GM18951 (cell line): ENCODE results near the gene SELENBP1.
A peak's percentile ranks its signal among the peaks of the same experiment; 100 is the strongest.
"Not testable (repeated sequence)": the region's sequence is repeated elsewhere in the genome, so short reads cannot be mapped to it uniquely, and the experiment has no call there.

Source experiments
- POLR2A ChIP-seq: IDR thresholded peaks from 4 replicates; pipeline ENCODE4 v1.6.1; 2011; ENCODE audit warnings: mild to moderate bottlenecking; ENCODE audit not compliant: insufficient read length, insufficient read depth; ENCODE audit errors: extremely low read depth
- in situ Hi-C: fragments of 300-500 bp; cut with MboI; formaldehyde crosslinking; loops from one replicate; pipeline ENCODE4 v1.12.0; 2022; ENCODE audit warnings: low sequenced_read_pairs, mixed read lengths, inconsistent platforms; ENCODE audit not compliant: unreplicated experiment

Gene SELENBP1

GRCh38 chr1:151372058-151372934, at the start of gene SELENBP1:
Gene SELENBP1, minus strand, starts transcription at chr1:151372705. Its CDS starts 64 bp downstream, at chr1:151372641.
- in situ Hi-C loops: no loop called here
- TF ChIP-seq POLR2A: no peak

- in situ Hi-C loops: no loop called here
- no peak for TF ChIP-seq POLR2A
Observed at GRCh38 chr1:151419819-151420218, 47.3 kb upstream of the SELENBP1 start.

GRCh38 chr1:151418081-151418480, 45.6 kb upstream of the SELENBP1 start:
- TF ChIP-seq POLR2A: no peak
- in situ Hi-C loops: no loop called here

- TF ChIP-seq POLR2A: no peak
- in situ Hi-C loops: no loop called here
Observed at GRCh38 chr1:151416231-151416630, 43.7 kb upstream of the SELENBP1 start.

- no peak for TF ChIP-seq POLR2A
- in situ Hi-C loops: no loop called here
Observed at GRCh38 chr1:151411884-151412283, 39.4 kb upstream of the SELENBP1 start.

- no peak for TF ChIP-seq POLR2A
- in situ Hi-C loops: no loop called here
Observed at GRCh38 chr1:151408891-151409290, 36.4 kb upstream of the SELENBP1 start.

- in situ Hi-C loops: no loop called here
- TF ChIP-seq POLR2A: no peak
Observed at GRCh38 chr1:151407304-151407703, 34.8 kb upstream of the SELENBP1 start.

- in situ Hi-C loops: no loop called here
- no peak for TF ChIP-seq POLR2A
Observed at GRCh38 chr1:151406176-151406575, 33.7 kb upstream of the SELENBP1 start.

- TF ChIP-seq POLR2A: no peak
- in situ Hi-C loops: no loop called here
Observed at GRCh38 chr1:151405187-151405951, 32.9 kb upstream of the SELENBP1 start.

- TF ChIP-seq POLR2A: no peak
- in situ Hi-C loops: no loop called here
Observed at GRCh38 chr1:151403612-151404011, 31.1 kb upstream of the SELENBP1 start.

GRCh38 chr1:151402764-151403163, 30.3 kb upstream of the SELENBP1 start:
- in situ Hi-C loops: no loop called here
- no peak for TF ChIP-seq POLR2A

GRCh38 chr1:151401860-151402259, 29.4 kb upstream of the SELENBP1 start:
- in situ Hi-C loops: no loop called here

GRCh38 chr1:151401125-151401788, 28.8 kb upstream of the SELENBP1 start:
- no peak for TF ChIP-seq POLR2A
- in situ Hi-C loops: no loop called here

More at GRCh38 chr1:151401860-151402259, 29.4 kb upstream of the SELENBP1 start:
- no peak for TF ChIP-seq POLR2A

GRCh38 chr1:151399324-151400171, 27.0 kb upstream of the SELENBP1 start, which contains the start of gene PSMB4:
Gene PSMB4, plus strand, starts transcription at chr1:151399573. Its CDS starts 15 bp downstream, at chr1:151399588.
- in situ Hi-C loops: no loop called here

GRCh38 chr1:151396265-151396664, 23.8 kb upstream of the SELENBP1 start:
- in situ Hi-C loops: not testable (repeated sequence)

More at GRCh38 chr1:151399324-151400171, 27.0 kb upstream of the SELENBP1 start, which contains the start of gene PSMB4:
- TF ChIP-seq POLR2A: peak; percentile 80
